SK-N-SH (cell line): Measurements from ENCODE around the gene KNTC1. TPM values are rescaled to one million over a fixed set of nuclear protein-coding genes. Genes with fewer than 3 reads are reported as not detected.

Source experiments
- CTCF ChIA-PET: fragments of 300-600, 350-600 bp; formaldehyde crosslinking; extraction: SDS; loops from one replicate; lab custom pipeline; 2021; lab: Yijun Ruan, JAX
- POLR2A ChIA-PET: fragments of 350-600 bp; sonication (Branson Sonifier 250); formaldehyde crosslinking; extraction: SDS; loops from one replicate; lab custom pipeline; 2020; ENCODE audit warnings: antibody characterized with exemption, inconsistent platforms; lab: Yijun Ruan, JAX
- DNase-seq: peaks from one replicate; pipeline ENCODE4 v3.0.0; 2012
- H2AFZ ChIP-seq: fragments of 200-600 bp; sonication (generic); 2 replicates; pipeline ENCODE4 v1.8.1; 2016; ENCODE audit warnings: antibody characterized with exemption, mild to moderate bottlenecking, low read depth
- H3F3A ChIP-seq: fragments of 200-600 bp; sonication (generic); replicated peaks from 2 replicates; pipeline ENCODE3; 2016; ENCODE audit warnings: antibody characterized with exemption, mild to moderate bottlenecking; ENCODE audit not compliant: insufficient read depth
- H3K27ac ChIP-seq, 2 experiments: fragments of 200-500 bp in 1 of 2; fragments of 200-600 bp in 1 of 2; sonication (Bioruptor generic) in 1 of 2; sonication (generic), shearing (Covaris generic) in 1 of 2; 2 replicates each; pipeline versions ENCODE4 v1.5.1 to v1.6.1; 2014 to 2016; ENCODE audit warnings: low read depth in 2 of 2, inconsistent platforms in 1 of 2, low read length in 1 of 2, mild to moderate bottlenecking in 1 of 2, mixed read lengths in 1 of 2
- H3K27me3 ChIP-seq: fragments of 200-600 bp; sonication (generic), shearing (Covaris generic); 2 replicates; pipeline ENCODE4 v1.6.1; 2016; ENCODE audit warnings: mixed run types; ENCODE audit not compliant: insufficient read depth
- H3K36me3 ChIP-seq, 2 experiments: fragments of 200-500 bp in 1 of 2; fragments of 200-600 bp in 1 of 2; sonication (Bioruptor generic) in 1 of 2; sonication (generic) in 1 of 2; replicated peaks in 1 of 2; 2 replicates each; pipeline versions ENCODE3 to v1.5.1; 2014 to 2016; ENCODE audit warnings: low read length in 1 of 2, mild to moderate bottlenecking in 1 of 2; ENCODE audit not compliant: insufficient read depth in 2 of 2, control insufficient read depth in 1 of 2
- H3K4me1 ChIP-seq, 2 experiments: fragments of 200-500 bp in 1 of 2; fragments of 200-600 bp in 1 of 2; sonication (Bioruptor generic) in 1 of 2; sonication (generic), shearing (Covaris generic) in 1 of 2; 2 replicates each; pipeline versions ENCODE4 v1.5.1 to v1.6.1; 2014 to 2016; ENCODE audit warnings: low read depth in 1 of 2, low read length in 1 of 2, mixed run types in 1 of 2; ENCODE audit not compliant: insufficient read depth in 2 of 2, control insufficient read depth in 1 of 2
- H3K4me2 ChIP-seq: fragments of 200-600 bp; sonication (generic), shearing (Covaris generic); 2 replicates; pipeline ENCODE4 v1.6.1; 2017; ENCODE audit warnings: mixed run types
- H3K4me3 ChIP-seq, 2 experiments: fragments of 200-500 bp in 1 of 2; fragments of 200-600 bp in 1 of 2; sonication (Bioruptor generic) in 1 of 2; sonication (generic), shearing (Covaris generic) in 1 of 2; 2 replicates each; pipeline versions ENCODE4 v1.5.1 to v1.8.1; 2014 to 2016; ENCODE audit warnings: low read depth in 2 of 2, inconsistent platforms in 1 of 2, low read length in 1 of 2, mild to moderate bottlenecking in 1 of 2, mixed read lengths in 1 of 2, moderate library complexity in 1 of 2
- H3K79me2 ChIP-seq: fragments of 200-600 bp; sonication (generic); 2 replicates; pipeline ENCODE4 v1.8.1; 2017; ENCODE audit warnings: mild to moderate bottlenecking; ENCODE audit not compliant: insufficient read depth
- H3K9ac ChIP-seq: fragments of 200-600 bp; sonication (generic); 2 replicates; pipeline ENCODE4 v1.6.1; 2017; ENCODE audit warnings: mixed run types
- H3K9me2 ChIP-seq: fragments of 200-600 bp; sonication (generic); 2 replicates; pipeline ENCODE4 v1.6.1; 2017; ENCODE audit warnings: mixed run types
- H3K9me3 ChIP-seq: fragments of 200-600 bp; sonication (generic); 2 replicates; pipeline ENCODE4 v1.6.1; 2017; ENCODE audit warnings: mixed run types, mild to moderate bottlenecking, moderate library complexity
- H4K20me1 ChIP-seq: fragments of 200-600 bp; sonication (generic); 2 replicates; pipeline ENCODE4 v1.6.1; 2017; ENCODE audit warnings: mild to moderate bottlenecking, mixed run types; ENCODE audit not compliant: insufficient read depth
- EZH2phosphoT487 ChIP-seq: fragments of 200-600 bp; sonication (generic); IDR thresholded peaks from 2 replicates; pipeline ENCODE4 v1.6.1; 2017; ENCODE audit warnings: low read depth, mixed run types, mild to moderate bottlenecking, antibody characterized with exemption, moderate library complexity, borderline replicate concordance
- FOXJ3 ChIP-seq: sonication (generic); formaldehyde crosslinking; IDR thresholded peaks from 2 replicates; pipeline ENCODE4 v1.5.1; 2020; ENCODE audit warnings: mild to moderate bottlenecking, missing genetic modification reagents
- GABPA ChIP-seq: IDR thresholded peaks from 2 replicates; pipeline ENCODE4 v1.4.0; 2012; ENCODE audit warnings: low read depth, mild to moderate bottlenecking
- MEF2A ChIP-seq: IDR thresholded peaks from 2 replicates; pipeline ENCODE4 v1.4.0; 2012; ENCODE audit warnings: low read depth, borderline replicate concordance
- NFIC ChIP-seq: IDR thresholded peaks from 2 replicates; pipeline ENCODE4 v1.4.0; 2012; ENCODE audit warnings: borderline replicate concordance
- RAD21 ChIP-seq: IDR thresholded peaks from 2 replicates; pipeline ENCODE4 v1.6.1; 2012; ENCODE audit warnings: mild to moderate bottlenecking, low read length
- RXRA ChIP-seq: IDR thresholded peaks from 2 replicates; pipeline ENCODE4 v1.4.0; 2012; ENCODE audit warnings: low read depth, mild to moderate bottlenecking, borderline replicate concordance
- SIN3A ChIP-seq: IDR thresholded peaks from 2 replicates; pipeline ENCODE4 v1.6.1; 2012; ENCODE audit warnings: low read depth, mild to moderate bottlenecking, low read length, moderate library complexity, borderline replicate concordance
- TAF1 ChIP-seq: IDR thresholded peaks from 2 replicates; pipeline ENCODE4 v1.6.1; 2012; ENCODE audit warnings: low read depth, mild to moderate bottlenecking, low read length, moderate library complexity, borderline replicate concordance
- TEAD4 ChIP-seq: IDR thresholded peaks from 2 replicates; pipeline ENCODE4 v1.4.0; 2012; ENCODE audit warnings: mild to moderate bottlenecking, borderline replicate concordance; ENCODE audit not compliant: insufficient read depth
- ZBTB33 ChIP-seq: IDR thresholded peaks from 2 replicates; pipeline ENCODE4 v1.4.0; 2012; ENCODE audit warnings: low read depth, borderline replicate concordance
- WGBS: methylation state at CpG from one replicate; pipeline ENCODE4 v1.1.6; 2017; ENCODE audit warnings: low lambda C conversion rate; 5-methylcytosine and 5-hydroxymethylcytosine counted together
- polyA plus RNA-seq, 3 experiments: library from polyadenylated mRNA; depleted of rRNA; stranded (reverse); fragments of >200 nt; gene quantifications; 2 replicates each; pipeline ENCODE4 v1.2.3, GENCODE V29; 2012
- small RNA-seq, 7 experiments: library from RNA; depleted of rRNA; stranded (forward); fragments of <200 nt; gene quantifications; one replicate each; pipeline ENCODE3, GENCODE V24; 2012
- TF ChIP-seq, protein P1 (sequence below): IDR thresholded peaks from 2 replicates; pipeline ENCODE4; 2012

The KNTC1 gene
- polyA plus RNA-seq, 1 of the 3 experiments (the other 2 are of a cell fraction): 13.2 TPM

DNA sequence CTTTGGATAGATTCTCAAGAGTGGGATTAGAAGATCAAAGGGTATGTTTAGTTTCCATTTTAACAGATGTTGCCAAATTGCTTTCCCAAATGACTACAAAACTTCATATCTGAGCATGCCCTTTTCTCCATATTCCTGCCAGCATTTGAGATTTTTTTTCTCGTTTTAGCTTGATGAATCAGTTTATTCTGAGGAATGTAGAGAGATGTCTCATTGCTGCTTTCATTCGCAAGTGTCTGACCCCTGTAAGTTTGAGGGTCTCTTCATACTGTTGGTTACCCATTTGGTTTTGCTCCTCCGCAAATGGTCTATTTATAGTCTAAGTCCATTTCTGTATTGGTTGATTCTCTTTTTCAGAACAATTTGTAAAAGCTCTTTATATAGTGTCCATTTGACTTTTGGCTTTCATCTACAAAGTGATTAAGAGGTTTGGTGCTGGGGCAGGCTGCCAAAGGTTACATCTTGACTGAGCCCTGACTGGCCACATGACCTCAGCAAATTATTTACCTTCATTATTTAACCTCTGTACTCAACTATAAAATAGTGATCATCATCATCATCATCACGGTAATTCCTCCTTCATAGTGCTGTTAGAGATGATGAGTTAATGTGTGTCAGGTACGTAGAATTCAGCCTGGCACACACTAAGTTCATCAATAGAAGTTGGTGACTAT is 142.5 kb downstream of the KNTC1 start (continued):
- no peak for TF ChIP-seq ZBTB33
- no peak for TF ChIP-seq GABPA
- TF ChIP-seq MEF2A: no peak
- peak; percentile 57 for TF ChIP-seq NFIC
- no peak for TF ChIP-seq TAF1
- no peak; the same call in 1 of the 2 replicates for TF ChIP-seq RXRA
- TF ChIP-seq, protein P1, sequence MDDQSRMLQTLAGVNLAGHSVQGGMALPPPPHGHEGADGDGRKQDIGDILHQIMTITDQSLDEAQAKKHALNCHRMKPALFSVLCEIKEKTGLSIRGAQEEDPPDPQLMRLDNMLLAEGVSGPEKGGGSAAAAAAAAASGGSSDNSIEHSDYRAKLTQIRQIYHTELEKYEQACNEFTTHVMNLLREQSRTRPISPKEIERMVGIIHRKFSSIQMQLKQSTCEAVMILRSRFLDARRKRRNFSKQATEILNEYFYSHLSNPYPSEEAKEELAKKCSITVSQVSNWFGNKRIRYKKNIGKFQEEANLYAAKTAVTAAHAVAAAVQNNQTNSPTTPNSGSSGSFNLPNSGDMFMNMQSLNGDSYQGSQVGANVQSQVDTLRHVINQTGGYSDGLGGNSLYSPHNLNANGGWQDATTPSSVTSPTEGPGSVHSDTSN: no peak
- TF ChIP-seq EZH2phosphoT487: no peak

DNA sequence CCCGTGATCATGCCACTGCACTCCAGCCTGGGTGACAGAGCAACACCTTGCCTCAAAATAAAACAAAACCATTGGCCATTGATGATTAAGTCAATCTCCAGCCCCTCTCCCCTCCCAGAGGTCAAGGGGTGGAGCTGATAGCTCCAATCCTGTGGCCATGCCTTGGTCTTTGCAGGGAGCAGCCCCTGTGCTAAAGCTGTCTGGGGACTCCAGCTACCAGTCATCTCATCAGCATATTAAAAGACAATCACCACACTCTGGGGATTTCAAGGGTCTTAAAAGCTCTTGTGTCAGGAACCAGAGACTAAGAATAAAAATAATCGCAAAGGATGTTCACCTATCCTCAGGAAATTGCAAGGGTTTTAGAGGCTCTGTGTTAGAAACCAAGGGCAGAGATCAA is 145.5 kb downstream of the KNTC1 start:
- no peak overlapping the region for H3K27ac ChIP-seq

More for the DNA sequence above, 145.5 kb downstream of the KNTC1 start:
- TF ChIP-seq SIN3A: no peak
- TF ChIP-seq FOXJ3 (CRISPR knock-in tag): no peak
- no peak for TF ChIP-seq RAD21
- no peak for TF ChIP-seq NFIC
- no peak for TF ChIP-seq ZBTB33
- TF ChIP-seq TEAD4: no peak
- Histone ChIP-seq H4K20me1 (no peaks in the 10 kb centered on the region), H3K36me3 (no peaks in the 10 kb centered on the region), H3K9ac (no peak overlapping the region), H3K9me3 (no peaks in the 10 kb centered on the region), H3K9me2 (no peaks in the 10 kb centered on the region), H2AFZ (no peak overlapping the region), H3K27me3 (no peaks in the 10 kb centered on the region), H3K4me3 (no peak overlapping the region), H3F3A (peaks cover 14% of the 10 kb centered on the region), H3K4me2 (no peak overlapping the region), H3K4me1 (peaks cover 0 to 5% of the 10 kb centered on the region in 2 experiments; a peak in 1 of 4 replicates), H3K79me2 (no peaks in the 10 kb centered on the region)
- POLR2A ChIA-PET: no interaction called here
- CTCF ChIA-PET: no interaction called here
- no peak for DNase-seq
- 84% methylated on average over 2 of the region's 2 CpGs for WGBS

Small RNA genes within 50 kb of the gene (small RNA-seq; reads per million reads assigned to genes)
- gene AC026333.1 (0 reads per million in 7 experiments), gene RF00411 (0 reads per million in 7 experiments)

Other genes with a start within 250 kb of the KNTC1 start
- gene CLIP1, start 104.6 kb upstream of the KNTC1 start, polyA plus RNA-seq (2012; rRNA removed): 33.9 and 48.9 TPM in 2 replicates
- 11.3 and 14.0 TPM in 2 replicates for gene ZCCHC8, start 26.3 kb upstream of the KNTC1 start, polyA plus RNA-seq (2012; rRNA removed)
- 24.8 and 25.3 TPM in 2 replicates for gene RSRC2, start 313 bp upstream of the KNTC1 start, polyA plus RNA-seq (2012; rRNA removed)
- not detected in 2 replicates for gene HCAR2, start 176.1 kb downstream of the KNTC1 start, polyA plus RNA-seq (2012; rRNA removed)
- not detected in 2 replicates for gene HCAR3, start 189.6 kb downstream of the KNTC1 start, polyA plus RNA-seq (2012; rRNA removed)
- gene HCAR1, start 203.6 kb downstream of the KNTC1 start, polyA plus RNA-seq (2012; rRNA removed): not detected in 2 replicates
- gene DENR, start 225.6 kb downstream of the KNTC1 start, polyA plus RNA-seq (2012; rRNA removed): 19.6 and 23.2 TPM in 2 replicates
- gene CCDC62, start 247.3 kb downstream of the KNTC1 start, polyA plus RNA-seq (2012; rRNA removed): 0.12 and 0.21 TPM in 2 replicates